HG02884 (cell line): Measurements from ENCODE around the gene FGF23.

Experiments used
- ATAC-seq: cut with Tn5 transposase; IDR thresholded peaks from one replicate; pipeline ENCODE4 v1.9.1; 2021; ENCODE audit warnings: mild to moderate bottlenecking, moderate library complexity; ENCODE audit not compliant: unreplicated experiment

Gene FGF23

DNA sequence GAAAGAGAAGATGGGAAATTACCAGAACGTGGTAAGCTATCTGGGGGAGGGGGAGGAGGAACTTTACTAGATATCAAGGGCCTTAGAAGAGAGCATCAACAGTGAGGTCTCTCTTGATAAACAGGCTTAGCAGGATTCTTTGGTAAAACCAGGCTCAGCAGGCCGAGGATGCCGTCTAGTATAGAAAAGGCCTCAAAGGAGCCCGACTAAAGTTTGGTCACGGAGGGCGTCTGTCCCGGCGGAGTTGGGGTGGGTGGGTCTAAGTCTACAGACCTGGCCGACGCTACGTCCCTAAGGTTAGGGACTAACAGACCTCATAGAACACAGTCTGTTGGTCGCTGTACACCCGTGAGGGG, 59.0 kb downstream of the FGF23 start:
- peak; percentile 30 for ATAC-seq
